IMR-90 (cell line): ENCODE data around the gene NOXO1. TPM values are rescaled to one million over a fixed set of nuclear protein-coding genes. Genes with fewer than 3 reads are reported as not detected.
A peak's percentile ranks its signal among the peaks of the same experiment; 100 is the strongest.

Experiments used
- ATAC-seq: fragments of 200-7000 bp; cut with Tn5 transposase; 2 replicates; pipeline ENCODE4 v1.9.1; 2020; ENCODE audit warnings: low read depth, mild to moderate bottlenecking, moderate library complexity
- BruUV-seq: library from RNA; stranded (reverse); fragments of 400-500 nt; replicated peaks from 2 replicates; lab custom pipeline; 2021; lab: Mats Ljungman, UMichigan
- CTCF ChIA-PET: fragments of 300-600 bp; formaldehyde crosslinking; extraction: SDS; loops from one replicate; lab custom pipeline; 2021; ENCODE audit warnings: antibody characterized with exemption; lab: Yijun Ruan, JAX
- POLR2A ChIA-PET: fragments of 300-600 bp; sonication (Branson Sonifier 250); formaldehyde crosslinking; loops from one replicate; lab custom pipeline; 2022; ENCODE audit warnings: antibody characterized with exemption; ENCODE audit not compliant: unreplicated experiment; lab: Charles Lee
- DNase-seq: peaks from one replicate; pipeline ENCODE4 v3.0.0; 2013
- H2AFZ ChIP-seq: replicated peaks from 2 replicates; pipeline ENCODE3; 2013; ENCODE audit warnings: low read length, mild to moderate bottlenecking; ENCODE audit not compliant: poor library complexity
- H2AK5ac ChIP-seq: 2 replicates; pipeline ENCODE4 v1.6.1; 2013; ENCODE audit warnings: low read depth, low read length, inconsistent platforms
- H2AK9ac ChIP-seq: replicated peaks from 2 replicates; pipeline ENCODE3; 2013; ENCODE audit warnings: mild to moderate bottlenecking, low read depth, low read length, moderate library complexity; ENCODE audit not compliant: poor library complexity
- H2BK120ac ChIP-seq: 2 replicates; pipeline ENCODE4 v1.6.1; 2013; ENCODE audit warnings: low read depth, low read length, inconsistent platforms
- H2BK15ac ChIP-seq: 3 replicates; pipeline ENCODE4 v1.6.1; 2013; ENCODE audit warnings: low read depth, low read length, inconsistent platforms
- H2BK20ac ChIP-seq: 2 replicates; pipeline ENCODE4 v1.6.1; 2013; ENCODE audit warnings: low read depth, mild to moderate bottlenecking, inconsistent platforms, low read length, moderate library complexity
- H2BK5ac ChIP-seq: 2 replicates; pipeline ENCODE4 v1.6.1; 2013; ENCODE audit warnings: mild to moderate bottlenecking, low read depth, low read length, inconsistent platforms; ENCODE audit not compliant: poor library complexity, severe bottlenecking
- H3K14ac ChIP-seq: replicated peaks from 2 replicates; pipeline ENCODE4 v1.6.1; 2013; ENCODE audit warnings: low read depth, low read length, inconsistent platforms
- H3K18ac ChIP-seq: 2 replicates; pipeline ENCODE4 v1.6.1; 2013; ENCODE audit warnings: low read depth, low read length, control low read depth
- H3K23ac ChIP-seq: 2 replicates; pipeline ENCODE4 v1.6.1; 2013; ENCODE audit warnings: low read depth, low read length, inconsistent platforms
- H3K27ac ChIP-seq: 2 replicates; pipeline ENCODE4 v1.5.1; 2013; ENCODE audit warnings: mild to moderate bottlenecking, control low read depth, low read length; ENCODE audit not compliant: insufficient read depth
- H3K27me3 ChIP-seq: 2 replicates; pipeline ENCODE4 v1.6.1; 2013; ENCODE audit warnings: low read length; ENCODE audit not compliant: control insufficient read depth, insufficient read depth
- H3K36me3 ChIP-seq: 2 replicates; pipeline ENCODE4 v1.6.1; 2013; ENCODE audit warnings: low read length, mixed read lengths; ENCODE audit not compliant: control insufficient read depth, insufficient read depth
- H3K4ac ChIP-seq: 2 replicates; pipeline ENCODE4 v1.6.1; 2013; ENCODE audit warnings: low read depth, low read length, inconsistent platforms
- H3K4me1 ChIP-seq: 2 replicates; pipeline ENCODE4 v1.6.1; 2013; ENCODE audit warnings: low read length, mixed read lengths; ENCODE audit not compliant: control insufficient read depth, insufficient read depth
- H3K4me2 ChIP-seq: 2 replicates; pipeline ENCODE4 v1.6.1; 2013; ENCODE audit warnings: low read depth, mild to moderate bottlenecking, control low read depth, low read length, moderate library complexity
- H3K4me3 ChIP-seq: 2 replicates; pipeline ENCODE4 v1.5.1; 2013; ENCODE audit warnings: low read depth, mild to moderate bottlenecking, control low read depth, low read length, moderate library complexity; ENCODE audit not compliant: insufficient read depth
- H3K56ac ChIP-seq: 2 replicates; pipeline ENCODE4 v1.6.1; 2013; ENCODE audit warnings: low read length, inconsistent platforms; ENCODE audit not compliant: insufficient read depth; ENCODE audit errors: extremely low read depth
- H3K79me1 ChIP-seq, 2 experiments: 2 replicates each; pipeline ENCODE4 v1.6.1; 2013; ENCODE audit warnings: low read length in 2 of 2, inconsistent platforms in 1 of 2, low read depth in 1 of 2
- H3K9ac ChIP-seq: 2 replicates; pipeline ENCODE4 v1.6.1; 2013; ENCODE audit warnings: low read depth, low read length, control low read depth
- H3K9me1 ChIP-seq: 2 replicates; pipeline ENCODE4 v1.6.1; 2013; ENCODE audit warnings: low read length, inconsistent platforms; ENCODE audit not compliant: insufficient read depth
- H3K9me3 ChIP-seq: 2 replicates; pipeline ENCODE4 v1.6.1; 2013; ENCODE audit warnings: low read length; ENCODE audit not compliant: control insufficient read depth, insufficient read depth
- H4K20me1 ChIP-seq: 2 replicates; pipeline ENCODE4 v1.6.1; 2013; ENCODE audit warnings: low read length, inconsistent platforms; ENCODE audit not compliant: insufficient read depth
- H4K5ac ChIP-seq: 2 replicates; pipeline ENCODE4 v1.6.1; 2013; ENCODE audit warnings: mild to moderate bottlenecking, low read depth, low read length, control low read depth
- H4K8ac ChIP-seq, 2 experiments: 2 replicates each; pipeline ENCODE4 v1.6.1; 2013; ENCODE audit warnings: low read depth in 2 of 2, low read length in 2 of 2, control low read depth in 1 of 2, inconsistent platforms in 1 of 2
- H4K91ac ChIP-seq: 2 replicates; pipeline ENCODE4 v1.6.1; 2013; ENCODE audit warnings: low read depth, low read length, inconsistent platforms; ENCODE audit not compliant: insufficient read depth
- FOS ChIP-seq: fragments of 150-350 bp; IDR thresholded peaks from 2 replicates; pipeline ENCODE4 v1.6.1; 2016; ENCODE audit warnings: low read depth, low read length
- MAZ ChIP-seq: IDR thresholded peaks from 2 replicates; pipeline ENCODE4 v1.6.1; 2012; ENCODE audit warnings: low read depth, mild to moderate bottlenecking, low read length, improper control_type of control experiment, moderate library complexity, borderline replicate concordance
- RFX5 ChIP-seq: IDR thresholded peaks from 2 replicates; pipeline ENCODE4 v1.8.0; 2012; ENCODE audit warnings: low read depth, mild to moderate bottlenecking, low read length, moderate library complexity
- SMC3 ChIP-seq: fragments of 150-350 bp; IDR thresholded peaks from 2 replicates; pipeline ENCODE4 v1.6.1; 2016; ENCODE audit warnings: low read depth, mild to moderate bottlenecking, antibody characterized with exemption, low read length, moderate library complexity
- WGBS, 2 experiments: methylation state at CpG; one replicate each; pipeline versions ENCODE4 v1.1.5 to v1.1.7; 2013; ENCODE audit warnings: missing lambda C conversion rate in 2 of 2; ENCODE audit not compliant: insufficient read length in 1 of 2; ENCODE audit errors: extremely low coverage in 2 of 2; 5-methylcytosine and 5-hydroxymethylcytosine counted together
- dilution Hi-C: fragments of 300-500 bp; cut with HindIII; formaldehyde crosslinking; loops from one replicate; pipeline ENCODE4 v1.14.3; 2018; ENCODE audit warnings: low sequenced_read_pairs; ENCODE audit not compliant: unreplicated experiment
- in situ Hi-C: fragments of 300-500 bp; cut with MboI; formaldehyde crosslinking; loops from 3 replicates; pipeline ENCODE4 v1.14.3; 2019; ENCODE audit warnings: low sequenced_read_pairs, inconsistent platforms, mixed read lengths
- intact Hi-C: fragments of 100-400 bp; cut with micrococcal nuclease; formaldehyde crosslinking; loops from 2 replicates; pipeline ENCODE4 v1.10.0; 2022
- polyA plus RNA-seq, 3 experiments: library from polyadenylated mRNA; depleted of rRNA; stranded (reverse); fragments of >200 nt; gene quantifications; 2 replicates each; pipeline ENCODE4 v1.2.3, GENCODE V29; 2012; ENCODE audit warnings: low replicate concordance in 1 of 3
- total RNA-seq: library from RNA; depleted of rRNA; stranded (reverse); fragments of >200 nt; gene quantifications from 2 replicates; pipeline ENCODE4 v1.2.3, GENCODE V29; 2012

NOXO1 gene
- total and polyA plus RNA-seq, 2 of the 4 experiments (the other 2 are of a cell fraction): 0.56 TPM; not detected in 1

DNA sequence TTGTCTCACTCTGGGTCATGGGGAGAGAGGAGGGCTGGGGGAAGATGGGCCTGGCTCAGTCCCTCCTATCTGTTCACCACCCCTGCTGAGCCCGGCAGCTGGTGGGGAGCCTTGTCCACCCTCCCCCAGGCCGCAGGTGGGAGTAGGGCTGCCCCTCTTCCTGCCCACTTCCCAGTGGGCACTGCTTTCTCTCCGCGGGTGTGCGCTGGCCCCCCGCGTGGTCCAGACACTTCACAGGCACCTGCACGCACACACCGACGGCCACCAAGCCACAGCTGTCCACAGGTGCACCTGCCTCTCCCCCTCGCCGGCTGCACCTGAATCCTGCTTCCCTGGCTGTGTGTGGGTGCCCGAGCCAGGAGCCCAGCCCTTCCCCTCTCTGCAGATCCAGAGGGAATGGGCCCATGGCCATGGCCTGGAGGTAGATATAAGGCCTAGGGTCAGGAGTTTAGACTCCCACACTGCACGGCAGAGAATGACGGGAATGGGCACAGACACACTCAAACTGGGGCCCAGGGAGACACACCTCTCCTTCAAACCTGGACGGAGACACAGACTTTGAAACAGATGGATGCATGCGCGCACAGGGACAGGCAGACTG, 47.5 kb upstream of the NOXO1 start:
- H3K18ac ChIP-seq: no peak overlapping the region
- WGBS, 2 experiments: 85% methylated on average over 3 of the region's 18 CpGs; no CpG with 5 or more reads in 1 of the 2 experiments
- peaks cover 29% of the 10 kb centered on the region for H3K4me1 ChIP-seq
- no peak overlapping the region for H3K4ac ChIP-seq
- dilution Hi-C loops (no loop called here), intact Hi-C loops (no loop called here), in situ Hi-C loops (no loop called here)
- H3K4me2 ChIP-seq: peak overlapping the region; percentile 96
- no peak overlapping the region for H4K8ac ChIP-seq
- H2BK5ac ChIP-seq: no peak overlapping the region
- no peak overlapping the region for H2BK15ac ChIP-seq
- no peak overlapping the region for H3K14ac ChIP-seq
- H2BK20ac ChIP-seq: no peak overlapping the region
- H3K4me3 ChIP-seq: peak overlapping the region; percentile 70; the same call in 1 of the 2 replicates
- CTCF ChIA-PET: interaction anchor here (1.3 kb wide), 1 partner anchor 25 kb away, joined by 5 read pairs; no protein-coding TSS in a partner anchor
- H2AK5ac ChIP-seq: peak overlapping the region; percentile 99
- no peak for DNase-seq
- POLR2A ChIA-PET: no interaction called here
- peak overlapping the region; percentile 77 for H2AK9ac ChIP-seq
- H4K5ac ChIP-seq: no peak overlapping the region
- H2AFZ ChIP-seq: no peak overlapping the region
- H3K27me3 ChIP-seq: no peaks in the 10 kb centered on the region
- peaks cover 19% of the 10 kb centered on the region for H3K36me3 ChIP-seq
- H3K9ac ChIP-seq: peak overlapping the region; percentile 80
- peaks cover 9% of the 10 kb centered on the region for H3K9me1 ChIP-seq
- no peak overlapping the region for H4K91ac ChIP-seq
- H4K20me1 ChIP-seq: peaks cover 15% of the 10 kb centered on the region
- no peak overlapping the region for H3K23ac ChIP-seq
- H3K9me3 ChIP-seq: no peaks in the 10 kb centered on the region
- no peak overlapping the region for H3K27ac ChIP-seq
- H3K79me1 ChIP-seq: peaks cover 8 to 59% of the 10 kb centered on the region in 2 experiments
- ATAC-seq: no peak
- no peak overlapping the region for H3K56ac ChIP-seq
- no peak overlapping the region for H2BK120ac ChIP-seq
- TF ChIP-seq RFX5 (no peak), MAZ (no peak), FOS (no peak), SMC3 (no peak)
- no TSS peak for BruUV-seq
